ENCODE data around the gene TMPRSS12.

Gene TMPRSS12

DNA sequence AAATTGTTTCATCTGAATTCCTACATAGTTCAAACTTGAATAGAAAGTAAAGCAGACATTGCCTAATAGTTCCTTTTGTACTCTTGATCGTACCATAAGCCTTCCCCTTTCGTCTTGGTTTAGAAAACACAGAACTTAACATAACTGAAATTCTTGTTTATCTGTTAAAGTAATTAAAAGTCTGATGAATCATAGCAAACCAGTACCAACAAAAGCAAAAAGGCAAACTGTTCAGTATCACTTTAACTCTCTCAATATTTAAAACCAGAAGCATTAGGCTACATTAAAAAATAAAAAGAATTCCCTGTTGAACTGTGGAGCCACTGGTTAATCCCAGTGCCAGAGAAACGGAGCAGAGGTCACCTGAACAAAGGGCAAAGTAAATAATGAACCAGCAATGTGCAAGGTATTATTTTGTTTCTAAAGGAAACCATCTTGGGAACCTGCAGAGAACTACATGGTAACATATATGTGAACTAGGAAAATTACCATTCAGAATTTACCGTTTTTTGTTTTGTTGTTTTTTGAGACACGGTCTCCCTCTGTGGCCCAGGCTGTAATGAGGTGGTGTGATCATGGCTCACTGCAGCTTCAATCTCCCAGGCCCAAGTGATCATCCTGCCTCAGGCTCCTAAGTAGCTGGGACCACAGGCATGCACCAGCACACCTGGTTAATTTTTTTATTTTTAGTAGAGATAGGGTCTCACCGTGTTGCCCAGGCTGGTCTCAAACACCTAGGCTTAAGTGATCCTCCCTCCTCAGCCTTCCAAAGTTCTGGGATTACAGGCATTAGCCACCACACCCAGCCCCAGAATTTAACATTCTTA, 92.5 kb downstream of the TMPRSS12 start:
- TF ChIP-seq, protein P1, sequence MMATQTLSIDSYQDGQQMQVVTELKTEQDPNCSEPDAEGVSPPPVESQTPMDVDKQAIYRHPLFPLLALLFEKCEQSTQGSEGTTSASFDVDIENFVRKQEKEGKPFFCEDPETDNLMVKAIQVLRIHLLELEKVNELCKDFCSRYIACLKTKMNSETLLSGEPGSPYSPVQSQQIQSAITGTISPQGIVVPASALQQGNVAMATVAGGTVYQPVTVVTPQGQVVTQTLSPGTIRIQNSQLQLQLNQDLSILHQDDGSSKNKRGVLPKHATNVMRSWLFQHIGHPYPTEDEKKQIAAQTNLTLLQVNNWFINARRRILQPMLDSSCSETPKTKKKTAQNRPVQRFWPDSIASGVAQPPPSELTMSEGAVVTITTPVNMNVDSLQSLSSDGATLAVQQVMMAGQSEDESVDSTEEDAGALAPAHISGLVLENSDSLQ (IDR thresholded peaks at IDR 0.05) = no peak
- TF ChIP-seq ELF4 (IDR thresholded peaks at IDR 0.05) (no peak), FOXA1 (IDR thresholded peaks at IDR 0.05) (no peak), LEF1 (IDR thresholded peaks at IDR 0.05; ENCODE audit: borderline replicate concordance) (no peak), ZNF384 (IDR thresholded peaks at IDR 0.05) (no peak), ARNT (IDR thresholded peaks at IDR 0.05) (no peak), CTBP1 (IDR thresholded peaks at IDR 0.05; ENCODE audit: borderline replicate concordance) (no peak), NFRKB (IDR thresholded peaks at IDR 0.05) (no peak), SP1 (IDR thresholded peaks at IDR 0.05) (no peak), SUZ12 (IDR thresholded peaks at IDR 0.05) (no peak), TARDBP (IDR thresholded peaks at IDR 0.05) (no peak), FOXK2 (IDR thresholded peaks at IDR 0.05) (no peak), FOXM1 (IDR thresholded peaks at IDR 0.05; ENCODE audit: borderline replicate concordance) (no peak), BHLHE40 (IDR thresholded peaks at IDR 0.05; ENCODE audit: borderline replicate concordance) (no peak), HDGF (IDR thresholded peaks at IDR 0.05; ENCODE audit: borderline replicate concordance) (no peak)
- ChIA-PET POLR2A (interaction anchor here (0.7 kb wide), 1 partner anchor 10 kb away, joined by 4 read pairs; a partner anchor contains a TSS), CTCF (no interaction called here)
- DNase-seq (ENCODE audit: extremely low spot score) = no peak

DNA sequence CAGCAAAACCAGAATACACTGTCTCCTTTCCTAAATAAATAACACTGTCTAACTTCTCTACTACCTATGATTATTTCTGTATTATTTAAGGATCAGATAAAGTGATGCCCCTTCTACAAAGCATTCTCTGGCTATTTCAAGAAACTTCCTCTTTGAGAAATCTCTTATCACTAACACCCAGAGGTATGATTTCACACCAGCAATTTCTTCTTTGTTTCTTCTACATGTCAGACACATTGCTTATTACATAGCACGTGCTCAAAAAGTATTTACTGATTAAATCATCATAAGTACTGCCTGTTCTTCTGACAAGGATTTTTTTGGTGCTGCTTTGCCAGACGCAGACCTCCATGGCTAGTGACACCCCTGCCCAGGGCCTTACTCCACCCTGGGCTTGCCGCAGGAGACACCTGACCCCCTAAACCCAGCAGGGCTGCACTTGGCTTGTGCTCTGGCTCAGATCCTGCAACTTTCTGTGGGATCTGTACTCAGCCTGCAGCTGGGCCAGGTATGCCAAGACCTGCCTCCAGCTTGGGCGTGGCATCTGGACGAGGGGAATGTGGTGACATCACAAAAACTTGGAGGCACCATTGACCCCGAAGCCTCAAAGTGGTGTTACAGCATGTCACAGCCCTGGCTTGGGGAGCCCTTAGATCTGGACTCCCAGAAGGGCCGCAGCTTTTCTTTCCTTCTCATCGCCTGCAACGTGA, 94.2 kb downstream of the TMPRSS12 start:
- no peak for TF ChIP-seq FOXA1 (IDR thresholded peaks at IDR 0.05)
- TF ChIP-seq FOXM1 (IDR thresholded peaks at IDR 0.05; ENCODE audit: borderline replicate concordance) = no peak
- TF ChIP-seq NFRKB (IDR thresholded peaks at IDR 0.05) = no peak
- TF ChIP-seq FOXK2 (IDR thresholded peaks at IDR 0.05) = no peak
- no peak for TF ChIP-seq SUZ12 (IDR thresholded peaks at IDR 0.05)
- TF ChIP-seq HDGF (IDR thresholded peaks at IDR 0.05; ENCODE audit: borderline replicate concordance) = no peak
- TF ChIP-seq ARNT (IDR thresholded peaks at IDR 0.05) = no peak
- no peak for TF ChIP-seq SP1 (IDR thresholded peaks at IDR 0.05)
- TF ChIP-seq LEF1 (IDR thresholded peaks at IDR 0.05; ENCODE audit: borderline replicate concordance) = no peak
- no peak for TF ChIP-seq ZNF384 (IDR thresholded peaks at IDR 0.05)
- no peak for TF ChIP-seq BHLHE40 (IDR thresholded peaks at IDR 0.05; ENCODE audit: borderline replicate concordance)
- TF ChIP-seq, protein P1 (IDR thresholded peaks at IDR 0.05) = no peak
- TF ChIP-seq CTBP1 (IDR thresholded peaks at IDR 0.05; ENCODE audit: borderline replicate concordance) = no peak
- no peak for TF ChIP-seq L3MBTL2 (conservative IDR thresholded peaks at IDR 0.05)
- no peak for TF ChIP-seq TARDBP (IDR thresholded peaks at IDR 0.05)
- TF ChIP-seq ELF4 (IDR thresholded peaks at IDR 0.05) = no peak
- no peak for DNase-seq (ENCODE audit: extremely low spot score)
- ChIA-PET CTCF (no interaction called here), POLR2A (no interaction called here)

Data from HEK293T (cell line).